ENCODE results near the gene ITSN2. TPM values are rescaled to one million over a fixed set of nuclear protein-coding genes. Genes with fewer than 3 reads are reported as not detected.

Gene ITSN2
- total and polyA plus RNA-seq, 2 of the 8 experiments (the other 6 are each of a cell fraction or from before 2014, with no cell fraction given) = 9.3 to 17.0 TPM

DNA sequence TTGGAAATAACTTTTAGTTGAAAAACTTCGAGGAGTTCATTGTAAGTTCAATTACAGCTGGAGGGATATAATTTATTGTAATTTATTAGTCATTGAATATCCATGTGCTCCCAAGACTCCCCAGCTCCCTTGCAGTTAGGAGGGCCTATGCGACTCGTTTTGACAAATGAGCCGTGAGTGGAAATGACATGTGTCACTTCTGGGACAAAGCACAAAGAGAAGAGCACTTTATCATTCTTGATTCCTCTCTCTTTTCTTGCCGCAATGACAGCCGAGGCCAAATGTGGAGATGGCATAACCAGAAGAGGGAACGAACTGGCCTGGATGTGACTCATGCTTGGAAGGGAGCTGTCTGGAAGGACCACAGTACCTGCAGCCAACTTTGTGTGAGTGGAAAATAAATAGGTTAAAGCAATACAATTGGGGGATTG lies 44.2 kb upstream of the ITSN2 start:
- no peak overlapping the region for H2BK12ac ChIP-seq (ENCODE audit: low read depth, low read length)
- ChIA-PET CTCF (ENCODE audit: partially characterized antibody) (interaction anchor here (0.6 kb wide), 1 partner anchor 631 kb away, joined by 5 read pairs; no protein-coding TSS in a partner anchor), POLR2A (ENCODE audit: partially characterized antibody) (no interaction called here)
- H3K23me2 ChIP-seq (ENCODE audit: low read depth, low read length) = no peaks in the 10 kb centered on the region
- no peak overlapping the region for H3K56ac ChIP-seq (replicated peaks; ENCODE audit: insufficient read length, low read depth, low read length)
- no peak overlapping the region for H4K5ac ChIP-seq (ENCODE audit: insufficient read length, low read depth, low read length)
- H3K4me1 ChIP-seq (replicated peaks in 1 of 4; ENCODE audit: control insufficient read depth in 3 of 4, insufficient read depth in 4 of 4, low read length in 3 of 4) = no peaks in the 10 kb centered on the region
- no peak overlapping the region for H2BK120ac ChIP-seq (replicated peaks; ENCODE audit: low read depth, low read length)
- no peak overlapping the region for H3K18ac ChIP-seq (ENCODE audit: extremely low read depth, low read length)
- no peak for TF ChIP-seq TEAD4 (IDR thresholded peaks at IDR 0.05; ENCODE audit: low read depth, low read length)
- H3K4me2 ChIP-seq (ENCODE audit: insufficient read depth in 1 of 2, low read depth in 2 of 2, low read length in 2 of 2) = no peak overlapping the region
- H3K27ac ChIP-seq (ENCODE audit: low read depth, low read length) = no peak overlapping the region
- H3K36me3 ChIP-seq (ENCODE audit: control insufficient read depth in 2 of 4, insufficient read depth in 4 of 4, low read length in 3 of 4) = no peaks in the 10 kb centered on the region
- no peak overlapping the region for H4K8ac ChIP-seq (ENCODE audit: extremely low read depth, insufficient read depth, low read length)
- WGBS, 2 experiments (ENCODE audit: extremely low coverage in 1 of 2, insufficient coverage in 1 of 2, insufficient read length in 1 of 2, insufficient replicate concordance in 2 of 2, low coverage in 1 of 2, low lambda C conversion rate in 2 of 2, missing lambda C conversion rate in 1 of 2) = 90% methylated on average over 7 of the region's 7 CpGs; no CpG with 5 or more reads in 1 of the 2 experiments
- H2BK5ac ChIP-seq (ENCODE audit: low read depth, low read length) = no peak overlapping the region
- no peak overlapping the region for H4K91ac ChIP-seq (replicated peaks; ENCODE audit: insufficient read length, low read length)
- H3K23ac ChIP-seq (ENCODE audit: insufficient read length) = no peak overlapping the region
- no peaks in the 10 kb centered on the region for H3K27me3 ChIP-seq (replicated peaks in 1 of 4; ENCODE audit: control insufficient read depth in 3 of 4, extremely low read depth in 1 of 4, insufficient read depth in 3 of 4, low read length in 3 of 4)
- H3K79me1 ChIP-seq (ENCODE audit: low read depth, low read length) = no peaks in the 10 kb centered on the region
- no peak overlapping the region for H2BK15ac ChIP-seq (ENCODE audit: low read length)
- no peak overlapping the region for H2BK20ac ChIP-seq (ENCODE audit: low read length)
- no peaks in the 10 kb centered on the region for H4K20me1 ChIP-seq (replicated peaks in 1 of 2; ENCODE audit: control insufficient read depth in 1 of 2, insufficient read depth in 2 of 2, low read length in 2 of 2)
- no peak overlapping the region for H3K14ac ChIP-seq (ENCODE audit: insufficient read length)
- H2AFZ ChIP-seq (ENCODE audit: low read length) = no peak overlapping the region
- no peak overlapping the region for H3K4me3 ChIP-seq (ENCODE audit: extremely low read depth in 1 of 4, insufficient read depth in 2 of 4, low read depth in 3 of 4, low read length in 4 of 4)
- no peak overlapping the region for H3K4ac ChIP-seq (replicated peaks; ENCODE audit: insufficient read length, low read depth, low read length)
- DNase-seq (ENCODE audit: low read depth in 1 of 2, low spot score in 2 of 2) (no peak), FAIRE-seq (no peak)
- H3K9me3 ChIP-seq (ENCODE audit: insufficient read depth in 2 of 2, low read depth in 1 of 2, low read length in 1 of 2) = peaks cover 0 to 3% of the 10 kb centered on the region in 2 experiments; a peak in 1 of 4 replicates
- H3K9ac ChIP-seq (replicated peaks in 1 of 4; ENCODE audit: extremely low read depth in 1 of 4, low read depth in 3 of 4, low read length in 3 of 4) = no peak overlapping the region
- no peak overlapping the region for H2AK5ac ChIP-seq (ENCODE audit: low read depth, low read length)
- H3K79me2 ChIP-seq (ENCODE audit: control insufficient read depth in 1 of 2, insufficient read depth in 2 of 2, low read length in 2 of 2) = no peaks in the 10 kb centered on the region

Data from H1 (cell line).